HPDE6-E6E7 (cell line): ENCODE measurements around the gene POTEH.
"Not testable (repeated sequence)": the region's sequence is repeated elsewhere in the genome, so short reads cannot be mapped to it uniquely, and the experiment has no call there.

Source experiments
- DNase-seq: peaks from one replicate; pipeline ENCODE4 v3.0.0; 2011; ENCODE audit warnings: missing footprints; ENCODE audit errors: extremely low spot score

POTEH gene

GRCh38 chr22:15734411-15734810 is 44.6 kb downstream of the POTEH start:
- DNase-seq: not testable (repeated sequence)

- DNase-seq: not testable (repeated sequence)
These were observed 48.5 kb downstream of the POTEH start for GRCh38 chr22:15738157-15738908.

- DNase-seq: not testable (repeated sequence)
These were observed 49.1 kb downstream of the POTEH start for GRCh38 chr22:15738909-15739391.

GRCh38 chr22:15747636-15748323 is 58.0 kb downstream of the POTEH start:
- not testable (repeated sequence) for DNase-seq

- DNase-seq: not testable (repeated sequence)
These were observed 59.5 kb downstream of the POTEH start for GRCh38 chr22:15749181-15749970.

GRCh38 chr22:15759443-15760097 is 69.7 kb downstream of the POTEH start:
- DNase-seq: not testable (repeated sequence)

- DNase-seq: not testable (repeated sequence)
These were observed 70.7 kb downstream of the POTEH start for GRCh38 chr22:15760388-15761150.

- not testable (repeated sequence) for DNase-seq
These were observed 71.4 kb downstream of the POTEH start for GRCh38 chr22:15761151-15761777.

- not testable (repeated sequence) for DNase-seq
These were observed 73.7 kb downstream of the POTEH start for GRCh38 chr22:15763559-15763958.
